ENCODE data around the gene MOSPD2.

GRCh38 chrX:14832151-14832550 lies 41.1 kb upstream of the MOSPD2 start:
- TF ChIP-seq CTCF (IDR thresholded peaks at IDR 0.05; ENCODE audit: control extremely low read depth in 1 of 3, insufficient read depth in 1 of 3, low read depth in 1 of 3, low read length in 3 of 3) (no peak), EZH2 (IDR thresholded peaks at IDR 0.05; ENCODE audit: low read depth, low read length, severe bottlenecking) (no peak), BRCA1 (IDR thresholded peaks at IDR 0.05; ENCODE audit: low read depth, low read length) (no peak), USF2 (IDR thresholded peaks at IDR 0.05; ENCODE audit: low read length) (no peak), POLR2AphosphoS5 (IDR thresholded peaks at IDR 0.05; ENCODE audit: low read depth, low read length) (no peak)
- TF ChIP-seq, protein P1, sequence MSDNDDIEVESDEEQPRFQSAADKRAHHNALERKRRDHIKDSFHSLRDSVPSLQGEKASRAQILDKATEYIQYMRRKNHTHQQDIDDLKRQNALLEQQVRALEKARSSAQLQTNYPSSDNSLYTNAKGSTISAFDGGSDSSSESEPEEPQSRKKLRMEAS (IDR thresholded peaks at IDR 0.05): no peak

All from H1 (cell line).